NCI-H82 treated with DMSO at 0.1 percent for 48 hours (cell line): Measurements from ENCODE around the gene GPER1.

Experiments used
- DNase-seq: peaks from one replicate; lab custom pipeline; 2025; ENCODE audit not compliant: unreplicated experiment; lab: John Stamatoyannopoulos, UW

The GPER1 gene

GRCh38 chr7:1086588-1087464, 1.1 kb upstream of the GPER1 start:
- no peak for DNase-seq

- DNase-seq = no peak
These were observed 473 bp upstream of the GPER1 start for GRCh38 chr7:1087465-1087814.

- DNase-seq = no peak
These were observed 2.3 kb downstream of the GPER1 start for GRCh38 chr7:1090236-1090635.

- DNase-seq = no peak
These were observed 3.1 kb downstream of the GPER1 start for GRCh38 chr7:1090686-1091643.

- DNase-seq = no peak
These were observed 3.7 kb downstream of the GPER1 start for GRCh38 chr7:1091644-1092027.

- no peak for DNase-seq
These were observed 4.3 kb downstream of the GPER1 start for GRCh38 chr7:1092161-1092632.

- no peak for DNase-seq
These were observed 5.0 kb downstream of the GPER1 start for GRCh38 chr7:1092806-1093501.

GRCh38 chr7:1093502-1093843, 5.6 kb downstream of the GPER1 start:
- no peak for DNase-seq

- DNase-seq = no peak
These were observed 6.1 kb downstream of the GPER1 start for GRCh38 chr7:1093916-1094508.

- no peak for DNase-seq
These were observed 7.0 kb downstream of the GPER1 start for GRCh38 chr7:1094870-1095269.

GRCh38 chr7:1095621-1096155, 7.8 kb downstream of the GPER1 start:
- DNase-seq = no peak

- DNase-seq = no peak
These were observed 8.5 kb downstream of the GPER1 start for GRCh38 chr7:1096156-1097119.

GRCh38 chr7:1097120-1097504, 9.2 kb downstream of the GPER1 start:
- DNase-seq = no peak

- no peak for DNase-seq
These were observed 10.6 kb downstream of the GPER1 start for GRCh38 chr7:1098243-1099153.

GRCh38 chr7:1099154-1099542, 11.2 kb downstream of the GPER1 start:
- no peak for DNase-seq

GRCh38 chr7:1099637-1100036, 11.7 kb downstream of the GPER1 start:
- DNase-seq = no peak

- no peak for DNase-seq
These were observed 12.5 kb downstream of the GPER1 start for GRCh38 chr7:1100386-1100785.

- no peak for DNase-seq
These were observed 13.1 kb downstream of the GPER1 start for GRCh38 chr7:1100834-1101562.
